NCI-H1436 treated with DMSO at 0.1 percent for 48 hours (cell line): ENCODE measurements around the gene GCA.

Source experiments
- DNase-seq: peaks from one replicate; lab custom pipeline; 2025; lab: John Stamatoyannopoulos, UW

GCA gene

GRCh38 chr2:162327806-162328205 lies 16.1 kb upstream of the GCA start:
- no peak for DNase-seq

DNA sequence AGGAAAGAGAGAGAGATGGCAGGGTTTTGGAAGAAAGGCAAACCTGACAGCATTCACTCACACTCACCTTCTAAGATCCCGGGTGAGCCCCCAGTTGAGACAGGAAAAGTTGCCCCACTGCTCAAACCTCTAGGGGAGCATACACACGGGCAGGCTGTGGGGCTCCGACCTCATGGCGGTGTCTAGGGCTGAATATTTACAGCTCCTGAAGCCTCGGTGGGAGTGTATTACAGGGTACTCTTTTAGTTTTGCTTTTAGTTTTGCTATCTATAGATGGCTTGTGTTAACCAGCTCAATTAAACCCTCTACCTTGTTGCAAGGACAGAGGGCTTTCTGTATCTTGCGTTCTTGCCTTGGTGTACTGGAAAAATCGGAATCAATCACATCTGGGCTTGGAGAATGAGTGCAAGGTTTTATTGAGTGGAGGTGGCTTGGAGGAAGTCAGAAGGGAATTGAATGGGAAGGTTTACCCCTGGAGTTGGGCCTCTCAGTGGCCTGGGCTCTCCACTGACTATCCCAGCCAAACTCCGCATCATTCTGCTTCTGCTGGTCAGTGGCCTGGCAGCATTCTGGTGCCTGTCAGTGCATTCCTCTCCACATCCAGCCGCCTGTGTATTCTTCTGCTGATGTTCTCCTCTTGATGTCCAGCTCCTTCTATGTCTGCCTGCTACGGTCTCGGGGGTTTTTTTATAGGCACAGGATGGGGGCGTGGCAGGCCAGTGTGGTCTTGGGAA lies 15.3 kb upstream of the GCA start:
- DNase-seq, result no peak

GRCh38 chr2:162330881-162331280 lies 13.1 kb upstream of the GCA start:
- DNase-seq, result no peak

- DNase-seq, result no peak
These were observed 10.0 kb upstream of the GCA start for GRCh38 chr2:162333968-162334367.

DNA sequence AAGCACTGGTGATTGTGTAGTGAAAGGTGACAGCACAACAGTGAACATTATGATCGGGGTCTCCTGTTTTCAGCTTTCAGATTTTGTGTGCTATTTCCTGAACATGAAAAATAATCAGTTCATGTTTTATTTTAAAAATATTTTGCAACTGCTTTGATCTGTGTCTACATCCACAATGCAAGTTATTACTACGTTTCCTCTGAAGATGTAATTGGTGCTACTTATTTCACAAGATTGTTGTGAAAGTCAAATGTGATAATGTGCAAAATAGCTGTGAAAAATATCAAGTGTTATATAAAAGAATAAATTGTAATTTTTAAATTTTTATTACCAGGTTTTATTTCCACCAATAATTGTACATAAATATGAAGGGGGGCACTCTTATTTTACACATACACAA lies 6.1 kb upstream of the GCA start:
- no peak for DNase-seq

DNA sequence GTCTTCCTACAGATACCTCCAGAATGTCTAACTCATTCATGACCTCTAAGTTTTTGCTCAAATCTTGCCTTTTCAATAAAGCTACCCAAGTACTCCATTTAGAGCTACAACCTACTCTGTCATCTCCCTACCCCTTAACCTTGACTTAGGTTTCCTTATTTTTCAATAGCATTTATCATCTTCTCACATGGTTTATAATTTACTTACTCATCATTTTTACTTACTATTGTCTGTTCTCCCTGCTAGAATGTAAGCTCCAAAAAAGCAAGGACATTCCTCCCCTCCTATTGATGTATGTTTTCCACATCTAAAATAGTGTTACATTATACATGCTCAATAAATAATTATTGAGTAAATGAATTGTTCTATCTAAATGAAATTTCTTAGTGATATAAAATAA lies 3.1 kb upstream of the GCA start:
- no peak for DNase-seq

DNA sequence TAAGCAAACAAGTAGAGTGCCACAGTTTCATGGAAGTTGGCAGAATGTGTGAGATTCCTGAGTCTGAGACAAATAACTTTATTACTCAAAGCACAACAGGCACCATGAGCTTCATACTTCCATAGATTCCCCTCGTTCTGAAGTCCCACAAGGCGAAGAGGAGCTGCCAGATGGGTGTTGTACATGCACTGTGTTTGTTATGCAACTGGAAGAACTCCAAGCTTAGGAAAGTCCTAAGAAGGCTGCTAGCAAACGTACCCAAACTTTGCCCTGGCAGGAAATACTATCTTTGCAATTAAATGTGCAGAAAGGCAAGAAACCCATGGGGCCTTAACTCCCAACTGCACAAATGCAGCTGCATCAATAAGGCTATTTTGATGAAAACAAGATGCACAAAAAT lies 1.6 kb upstream of the GCA start:
- no peak for DNase-seq

GRCh38 chr2:162342841-162343240 lies 1.1 kb upstream of the GCA start:
- DNase-seq, result no peak

DNA sequence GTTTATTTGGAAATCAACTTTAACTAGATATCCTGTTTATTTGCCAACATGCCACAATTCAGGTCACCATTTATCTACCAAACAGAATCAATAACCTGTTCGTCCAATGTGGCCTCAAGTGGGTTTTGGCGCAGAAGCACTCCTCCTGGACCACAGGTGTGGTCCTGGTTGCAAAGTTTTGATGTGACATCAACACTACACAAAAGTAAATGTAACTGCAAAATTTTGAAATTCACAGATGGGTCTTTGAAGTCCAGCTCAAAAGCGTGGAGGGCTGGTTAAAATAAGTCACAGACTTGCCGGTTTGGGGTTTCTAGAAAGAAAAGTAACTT lies 474 bp upstream of the GCA start:
- DNase-seq, result no peak

DNA sequence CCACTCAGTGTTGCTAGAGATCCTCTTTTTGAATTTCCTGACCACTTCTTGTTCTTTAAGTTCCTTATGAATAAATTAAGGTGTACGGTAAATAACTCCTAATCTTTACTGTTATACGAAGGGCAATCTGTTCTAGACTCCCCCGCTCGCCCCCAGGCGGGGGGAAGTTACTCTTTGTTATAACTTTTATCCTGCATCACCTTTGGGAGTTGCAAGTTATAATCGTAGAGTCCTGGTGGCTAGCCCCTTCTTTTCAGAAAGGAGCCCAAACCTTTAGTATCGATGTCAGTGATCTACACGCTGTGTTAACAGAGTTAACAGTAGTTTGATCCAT lies 652 bp downstream of the GCA start:
- DNase-seq, result no peak

DNA sequence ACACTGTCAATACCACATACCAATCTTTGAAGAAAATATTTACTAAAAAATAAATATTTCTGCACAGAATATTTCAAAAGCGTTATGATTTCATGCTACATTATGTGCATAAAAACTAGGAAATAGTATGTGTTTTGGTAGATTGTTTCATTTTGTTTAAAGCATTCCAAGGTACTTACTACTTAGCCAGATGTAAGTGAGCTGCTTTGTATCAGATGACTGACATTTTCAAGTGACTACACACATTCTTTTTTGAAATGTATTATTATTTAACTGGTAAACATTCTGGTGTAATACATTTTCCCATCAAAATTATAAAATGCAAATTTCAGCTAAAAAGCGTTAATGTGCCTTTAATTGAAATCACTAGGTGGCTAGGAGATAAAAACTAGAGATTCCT lies 21.5 kb downstream of the GCA start:
- no peak for DNase-seq

DNA sequence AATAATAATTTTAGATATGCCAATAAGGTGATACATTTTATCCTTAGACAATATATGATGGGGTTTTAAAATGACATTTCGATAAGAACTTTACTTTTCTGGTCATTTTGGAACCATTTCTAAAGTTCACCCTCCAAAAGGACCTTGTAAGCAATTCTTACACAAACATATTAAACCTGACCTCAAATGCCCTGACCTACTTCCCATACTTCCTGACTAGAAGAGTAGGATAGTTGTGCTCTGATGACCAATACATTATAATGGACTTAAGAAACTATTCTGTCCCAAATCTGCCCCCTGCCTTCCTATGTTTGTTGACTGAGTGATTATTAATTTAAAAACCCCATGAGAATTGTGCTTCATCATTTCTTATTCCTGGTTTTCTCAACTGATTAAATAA lies 24.6 kb downstream of the GCA start:
- no peak for DNase-seq

- no peak for DNase-seq
These were observed 25.6 kb downstream of the GCA start for GRCh38 chr2:162369551-162369950.

GRCh38 chr2:162370931-162371330 lies 27.0 kb downstream of the GCA start:
- no peak for DNase-seq

- no peak for DNase-seq
These were observed 28.9 kb downstream of the GCA start for GRCh38 chr2:162372818-162373217.

- DNase-seq, result no peak
These were observed 36.0 kb downstream of the GCA start for GRCh38 chr2:162379719-162380580.

GRCh38 chr2:162381851-162382250 lies 37.9 kb downstream of the GCA start:
- no peak for DNase-seq

- no peak for DNase-seq
These were observed 38.3 kb downstream of the GCA start for GRCh38 chr2:162382278-162382677.

DNA sequence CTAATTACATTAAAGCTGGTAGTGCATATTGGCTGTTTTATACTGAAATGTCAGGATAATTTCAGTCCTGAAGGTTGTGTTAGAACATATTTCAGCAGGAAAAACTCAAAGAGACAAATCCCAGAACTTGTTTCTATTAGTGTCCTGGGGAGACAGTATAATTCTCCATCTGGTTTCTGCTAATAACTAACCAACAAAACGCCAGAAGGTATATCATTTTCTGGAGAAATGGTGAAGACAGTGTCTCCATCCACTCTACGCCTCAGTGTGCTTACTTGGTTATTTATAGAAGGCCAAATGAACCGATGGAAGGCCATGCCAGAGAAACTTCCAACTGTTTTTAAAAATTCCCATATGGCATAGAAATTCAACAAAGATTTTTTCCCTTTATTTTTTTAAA lies 41.6 kb downstream of the GCA start:
- no peak for DNase-seq

DNA sequence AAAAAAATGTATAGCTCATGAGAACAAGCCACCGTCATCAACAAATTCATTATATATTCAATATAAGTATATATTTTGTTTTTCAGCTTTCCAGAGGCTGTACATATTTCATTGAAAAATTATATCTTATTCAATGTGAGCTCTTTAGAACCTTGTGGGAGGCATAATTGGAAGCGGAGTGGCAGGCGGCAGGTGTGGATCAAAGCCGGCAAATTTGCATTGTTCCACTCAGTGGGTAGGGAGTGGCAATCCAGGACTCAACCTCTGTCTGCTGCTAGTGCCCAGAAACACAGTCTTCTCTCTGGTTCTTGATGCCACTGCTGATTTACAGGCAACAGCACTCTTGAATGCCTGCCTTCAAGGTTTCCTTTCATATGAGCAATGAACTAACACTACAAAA lies 46.9 kb downstream of the GCA start:
- DNase-seq, result no peak

- DNase-seq, result no peak
These were observed 56.4 kb downstream of the GCA start for GRCh38 chr2:162400336-162400735.

DNA sequence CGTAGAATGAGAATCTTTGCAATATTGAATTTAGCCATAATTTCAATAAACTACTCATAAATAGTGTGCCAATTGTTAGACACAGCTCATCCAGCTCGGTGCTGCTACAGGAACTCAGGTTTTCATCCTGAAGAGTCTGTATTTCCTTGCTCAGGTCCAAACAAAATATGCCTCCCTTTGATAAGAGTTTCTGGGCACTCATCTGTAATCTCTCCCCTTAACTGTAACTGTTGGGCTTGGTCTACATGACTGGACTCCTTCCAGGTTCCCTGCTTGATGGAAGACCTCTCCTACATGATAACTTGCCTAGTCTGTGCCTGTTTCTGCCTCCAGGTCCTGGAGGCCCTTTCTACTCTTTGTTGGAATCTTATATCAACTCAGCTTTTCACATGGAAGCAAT lies 57.9 kb downstream of the GCA start:
- DNase-seq, result no peak

GRCh38 chr2:162403884-162404283 lies 60.0 kb downstream of the GCA start:
- DNase-seq, result no peak
